ENCODE results near the gene KISS1R. TPM values are rescaled to one million over a fixed set of nuclear protein-coding genes. Genes with fewer than 3 reads are reported as not detected.
"Not testable (repeated sequence)": the region's sequence is repeated elsewhere in the genome, so short reads cannot be mapped to it uniquely, and the experiment has no call there.

The KISS1R gene
- total RNA-seq, 1 experiment from 2014 or later, result not detected

DNA sequence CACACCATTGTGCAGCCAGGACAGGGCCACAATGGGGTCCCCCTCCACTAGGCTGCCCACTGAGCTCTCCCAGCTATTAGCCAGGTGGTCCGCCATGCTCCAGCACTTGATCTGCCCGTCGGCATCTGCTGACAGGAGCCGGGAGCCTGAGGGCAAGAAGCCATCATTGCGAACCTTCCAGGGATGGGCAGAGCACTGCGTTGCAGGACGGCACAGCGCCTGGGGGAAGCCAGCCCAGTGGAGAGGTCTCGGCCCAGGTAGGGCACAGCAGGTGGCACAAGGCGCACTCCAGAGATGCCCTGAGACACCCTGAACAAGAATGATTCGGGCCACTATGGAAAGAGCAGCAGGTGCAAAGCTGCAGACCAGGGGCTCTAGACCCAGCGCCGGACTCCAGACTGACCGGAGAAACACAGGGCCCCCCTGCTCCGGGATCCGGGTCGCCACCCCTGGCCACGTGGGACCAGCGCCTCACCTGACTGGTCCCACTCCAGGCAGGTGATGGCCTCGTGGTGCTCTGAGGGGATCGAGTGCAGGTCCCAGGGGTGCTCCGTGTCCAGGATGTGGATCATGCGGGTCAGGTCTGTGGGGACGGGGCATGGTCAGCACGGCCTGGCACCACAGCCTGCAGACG is 27.4 kb upstream of the KISS1R start:
- Mint-ChIP-seq H3K27me3 (ENCODE audit: unreplicated experiment) (no peaks in the 10 kb centered on the region), H3K4me3 (ENCODE audit: low read depth, unreplicated experiment) (no peak overlapping the region), H3K9me3 (ENCODE audit: low read depth, unreplicated experiment) (no peaks in the 10 kb centered on the region), H3K27ac (ENCODE audit: unreplicated experiment) (no peak overlapping the region), H3K36me3 (ENCODE audit: insufficient read depth, unreplicated experiment) (peaks cover 50% of the 10 kb centered on the region), H3K4me1 (ENCODE audit: low read depth, unreplicated experiment) (no peaks in the 10 kb centered on the region)
- TF ChIP-seq, protein P1, sequence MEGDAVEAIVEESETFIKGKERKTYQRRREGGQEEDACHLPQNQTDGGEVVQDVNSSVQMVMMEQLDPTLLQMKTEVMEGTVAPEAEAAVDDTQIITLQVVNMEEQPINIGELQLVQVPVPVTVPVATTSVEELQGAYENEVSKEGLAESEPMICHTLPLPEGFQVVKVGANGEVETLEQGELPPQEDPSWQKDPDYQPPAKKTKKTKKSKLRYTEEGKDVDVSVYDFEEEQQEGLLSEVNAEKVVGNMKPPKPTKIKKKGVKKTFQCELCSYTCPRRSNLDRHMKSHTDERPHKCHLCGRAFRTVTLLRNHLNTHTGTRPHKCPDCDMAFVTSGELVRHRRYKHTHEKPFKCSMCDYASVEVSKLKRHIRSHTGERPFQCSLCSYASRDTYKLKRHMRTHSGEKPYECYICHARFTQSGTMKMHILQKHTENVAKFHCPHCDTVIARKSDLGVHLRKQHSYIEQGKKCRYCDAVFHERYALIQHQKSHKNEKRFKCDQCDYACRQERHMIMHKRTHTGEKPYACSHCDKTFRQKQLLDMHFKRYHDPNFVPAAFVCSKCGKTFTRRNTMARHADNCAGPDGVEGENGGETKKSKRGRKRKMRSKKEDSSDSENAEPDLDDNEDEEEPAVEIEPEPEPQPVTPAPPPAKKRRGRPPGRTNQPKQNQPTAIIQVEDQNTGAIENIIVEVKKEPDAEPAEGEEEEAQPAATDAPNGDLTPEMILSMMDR (IDR thresholded peaks at IDR 0.05; ENCODE audit: unreplicated experiment), result no peak
- intact Hi-C loops (cut with micrococcal nuclease; ENCODE audit: unreplicated experiment), result no loop called here
- BruUV-seq (replicated peaks), result no TSS peak
- no peak for DNase-seq
- CTCF ChIA-PET, result no interaction called here

DNA sequence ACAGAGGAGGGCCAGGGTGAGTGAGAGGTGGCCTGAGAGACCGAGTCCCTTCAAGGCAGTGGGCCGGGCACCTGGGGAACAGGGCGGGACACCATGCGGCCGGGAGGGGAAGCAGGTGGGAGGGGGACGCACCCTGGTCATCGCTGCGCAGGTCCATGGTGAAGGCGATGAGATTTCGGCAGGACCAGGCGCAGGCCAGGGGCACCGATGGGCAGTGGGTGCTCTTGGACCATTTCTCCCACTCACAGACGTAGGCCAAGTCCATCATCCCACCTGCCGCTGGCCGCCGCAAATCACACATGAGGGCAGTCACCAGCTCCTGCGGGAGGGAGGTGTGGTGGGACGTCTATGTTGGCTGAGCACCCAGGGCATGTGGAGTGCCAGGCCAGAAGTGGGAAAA is 26.3 kb upstream of the KISS1R start:
- H3K27ac Mint-ChIP-seq (ENCODE audit: unreplicated experiment), result no peak overlapping the region
- peak overlapping the region; percentile 39 for H3K4me3 Mint-ChIP-seq (ENCODE audit: low read depth, unreplicated experiment)
- no peaks in the 10 kb centered on the region for H3K4me1 Mint-ChIP-seq (ENCODE audit: low read depth, unreplicated experiment)
- intact Hi-C loops (cut with micrococcal nuclease; ENCODE audit: unreplicated experiment), result no loop called here
- no peaks in the 10 kb centered on the region for H3K27me3 Mint-ChIP-seq (ENCODE audit: unreplicated experiment)
- BruUV-seq (replicated peaks), result no TSS peak
- TF ChIP-seq, protein P1 (IDR thresholded peaks at IDR 0.05; ENCODE audit: unreplicated experiment), result no peak
- no peaks in the 10 kb centered on the region for H3K9me3 Mint-ChIP-seq (ENCODE audit: low read depth, unreplicated experiment)
- H3K36me3 Mint-ChIP-seq (ENCODE audit: insufficient read depth, unreplicated experiment), result peaks cover 50% of the 10 kb centered on the region
- DNase-seq, result no peak
- CTCF ChIA-PET, result no interaction called here

DNA sequence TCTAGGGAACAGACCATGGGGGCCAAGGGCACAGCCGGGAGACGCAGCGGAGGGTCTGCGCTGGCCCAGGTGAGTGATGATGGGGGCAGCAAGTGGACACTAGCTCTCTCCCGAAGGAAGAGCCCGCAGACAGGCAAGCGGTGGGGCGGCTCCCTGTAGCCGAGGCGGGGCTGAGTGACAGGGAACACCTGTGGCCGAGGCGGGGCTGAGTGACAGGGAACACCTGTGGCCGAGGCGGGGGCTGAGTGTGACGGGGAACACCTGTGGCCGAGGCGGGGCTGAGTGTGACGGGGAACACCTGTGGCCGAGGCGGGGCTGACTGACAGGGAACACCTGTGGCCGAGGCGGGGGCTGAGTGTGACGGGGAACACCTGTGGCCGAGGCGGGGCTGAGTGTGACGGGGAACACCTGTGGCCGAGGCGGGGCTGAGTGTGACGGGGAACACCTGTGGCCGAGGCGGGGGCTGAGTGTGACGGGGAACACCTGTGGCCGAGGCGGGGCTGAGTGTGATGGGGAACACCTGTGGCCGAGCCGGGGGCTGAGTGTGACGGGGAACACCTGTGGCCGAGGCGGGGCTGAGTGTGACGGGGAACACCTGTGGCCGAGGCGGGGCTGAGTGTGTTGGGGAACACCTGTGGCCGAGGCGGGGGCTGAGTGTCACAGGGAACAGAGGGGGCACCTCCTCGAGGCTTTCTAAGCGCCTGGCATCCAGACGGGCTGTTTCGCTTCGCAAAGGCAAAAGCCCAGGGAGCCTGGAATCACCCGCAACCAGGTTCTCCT is 25.5 kb upstream of the KISS1R start:
- H3K36me3 Mint-ChIP-seq (ENCODE audit: insufficient read depth, unreplicated experiment), result peaks cover 58% of the 10 kb centered on the region
- CTCF ChIA-PET; BruUV-seq (replicated peaks); H3K27me3 Mint-ChIP-seq (ENCODE audit: unreplicated experiment); H3K27ac Mint-ChIP-seq (ENCODE audit: unreplicated experiment); H3K9me3 Mint-ChIP-seq (ENCODE audit: low read depth, unreplicated experiment); H3K4me1 Mint-ChIP-seq (ENCODE audit: low read depth, unreplicated experiment); intact Hi-C loops (cut with micrococcal nuclease; ENCODE audit: unreplicated experiment); DNase-seq: not testable (repeated sequence)
- peak overlapping the region; percentile 78 for H3K4me3 Mint-ChIP-seq (ENCODE audit: low read depth, unreplicated experiment)

DNA sequence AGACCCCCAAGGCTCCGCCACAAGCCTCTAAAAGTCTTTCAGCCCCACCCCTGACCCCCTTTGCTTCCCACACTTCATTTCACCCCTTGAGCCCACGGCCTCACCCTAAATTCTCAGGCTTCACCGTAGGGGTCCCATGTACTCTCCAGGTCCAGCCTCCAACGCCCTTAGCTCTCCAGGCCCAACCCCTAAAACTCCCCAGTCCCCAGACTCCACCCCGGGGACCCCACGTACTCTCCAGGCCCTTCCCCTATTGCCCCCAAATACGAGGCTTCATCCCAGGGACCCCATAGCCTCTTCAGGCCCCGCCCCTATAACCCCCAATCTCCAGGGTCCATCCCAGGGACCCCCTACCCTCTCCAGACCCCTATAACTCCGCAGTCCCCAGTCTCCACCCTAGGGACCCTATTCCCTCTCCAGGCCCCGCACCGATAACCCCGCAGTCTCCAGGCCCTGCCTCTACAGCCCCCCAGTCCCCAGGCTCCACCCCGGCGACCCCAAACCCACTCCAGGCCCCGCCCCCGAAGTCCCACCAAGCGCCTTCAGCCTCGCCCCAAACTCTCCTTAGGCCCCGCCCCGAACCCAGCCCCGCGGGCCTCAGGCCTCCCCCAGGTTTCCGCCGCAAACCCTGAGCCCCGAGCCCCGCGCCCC is 24.8 kb upstream of the KISS1R start:
- no TSS peak for BruUV-seq (replicated peaks)
- no peaks in the 10 kb centered on the region for H3K4me1 Mint-ChIP-seq (ENCODE audit: low read depth, unreplicated experiment)
- H3K36me3 Mint-ChIP-seq (ENCODE audit: insufficient read depth, unreplicated experiment), result peaks cover 59% of the 10 kb centered on the region
- TF ChIP-seq, protein P1 (IDR thresholded peaks at IDR 0.05; ENCODE audit: unreplicated experiment), result no peak
- no peaks in the 10 kb centered on the region for H3K27me3 Mint-ChIP-seq (ENCODE audit: unreplicated experiment)
- intact Hi-C loops (cut with micrococcal nuclease; ENCODE audit: unreplicated experiment), result no loop called here
- H3K4me3 Mint-ChIP-seq (ENCODE audit: low read depth, unreplicated experiment), result peak overlapping the region; percentile 78
- H3K9me3 Mint-ChIP-seq (ENCODE audit: low read depth, unreplicated experiment), result no peaks in the 10 kb centered on the region
- H3K27ac Mint-ChIP-seq (ENCODE audit: unreplicated experiment), result peak overlapping the region; percentile 39
- CTCF ChIA-PET, result no interaction called here
- DNase-seq, result no peak

Data from Calu3 (cell line).